Measurements from ENCODE around the gene COL9A3.

COL9A3 gene

DNA sequence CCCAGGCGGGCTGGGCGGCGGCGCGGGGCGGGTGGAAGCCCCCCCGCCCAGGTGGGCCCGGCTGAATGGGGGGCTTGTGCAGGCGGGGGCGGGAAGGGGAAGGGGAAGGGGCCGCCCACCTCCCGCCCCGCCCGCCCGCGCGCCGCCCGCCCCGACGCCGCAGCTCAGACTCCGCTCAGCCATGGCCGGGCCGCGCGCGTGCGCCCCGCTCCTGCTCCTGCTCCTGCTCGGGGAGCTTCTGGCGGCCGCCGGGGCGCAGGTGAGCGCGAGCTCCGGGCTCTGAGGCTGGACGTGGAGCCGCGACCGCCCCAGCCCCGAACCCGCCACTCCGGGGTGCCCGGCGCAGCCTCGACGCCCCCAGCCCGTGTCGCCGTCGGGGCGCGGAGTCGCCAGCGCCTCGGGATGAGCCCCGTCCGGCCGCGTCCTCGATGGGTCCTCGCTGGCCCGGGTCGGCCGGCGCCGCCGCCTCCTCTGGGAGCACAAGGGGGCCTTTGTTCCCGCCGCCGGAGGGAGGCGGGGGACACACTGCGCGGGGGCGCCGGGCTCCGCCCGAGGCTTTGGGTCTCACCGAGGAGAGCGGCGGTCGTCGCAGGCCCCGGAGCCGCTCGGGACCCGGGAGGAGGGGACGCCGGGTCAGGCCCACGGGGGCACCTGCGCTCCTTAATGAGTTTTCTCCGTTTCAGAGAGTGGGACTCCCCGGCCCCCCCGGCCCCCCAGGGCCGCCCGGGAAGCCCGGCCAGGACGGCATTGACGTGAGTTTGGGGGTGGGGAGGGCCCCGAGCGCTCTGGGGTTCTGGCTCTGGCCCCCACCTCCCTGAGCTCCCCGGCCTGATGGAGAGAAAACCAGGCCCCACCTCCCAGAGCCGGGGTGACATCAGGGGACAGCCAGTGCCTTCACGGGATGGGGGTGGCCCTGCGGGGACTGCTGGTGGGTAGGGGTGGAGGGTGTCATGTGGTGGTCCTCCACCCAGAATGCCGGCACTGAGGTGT, at the start of gene COL9A3:
Gene COL9A3, plus strand, starts transcription at position 167 of the 990 bp plus-strand sequence. Its CDS starts 15 bp downstream, at position 182.
- intact Hi-C loops (cut with DNase I) = loop anchor here (5.0 kb wide), 1 partner anchor 35 kb away; no protein-coding TSS in a partner anchor
- DNase-seq = peak in 6 of 10 donors; percentile 45 to 95 (median 76)

- intact Hi-C loops (cut with DNase I) = no loop called here
- DNase-seq = peak in 1 of 10 donors; percentile 61
These were observed 48.7 kb upstream of the COL9A3 start for GRCh38 chr20:62768234-62768546.

DNA sequence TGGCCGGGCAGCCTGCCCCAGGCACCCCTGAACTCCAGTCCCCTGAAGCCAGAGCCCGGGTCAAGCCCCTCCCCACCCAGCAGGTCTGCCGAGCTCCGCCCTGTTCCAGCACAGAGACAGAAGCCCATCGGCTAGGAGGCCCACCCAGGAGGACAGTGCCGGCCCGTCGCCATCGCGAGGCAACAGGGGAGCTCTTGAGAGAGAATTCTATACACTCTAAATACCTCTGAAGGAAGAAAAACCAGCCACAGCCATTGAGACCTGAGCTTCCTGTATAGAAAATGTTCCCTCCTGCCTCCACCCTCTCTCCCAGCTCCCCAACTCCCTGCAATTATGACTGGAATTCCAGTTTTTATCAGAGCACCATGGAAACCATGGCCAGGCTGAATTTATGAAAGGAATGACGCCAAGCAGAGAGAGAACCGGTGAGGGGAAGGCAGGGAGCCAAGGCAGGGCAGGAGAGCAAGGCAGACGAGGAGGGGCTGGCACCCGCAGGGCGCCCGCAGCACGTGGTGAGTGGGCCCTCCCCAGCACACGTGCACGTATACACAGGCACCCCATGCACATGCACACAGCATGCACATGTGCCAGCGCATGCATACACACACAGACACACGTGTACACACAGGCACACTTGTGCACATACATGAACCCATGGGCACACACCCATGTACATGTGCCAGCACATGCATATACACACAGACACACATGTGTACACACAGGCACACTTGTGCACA, 48.1 kb upstream of the COL9A3 start:
- intact Hi-C loops (cut with DNase I) = no loop called here
- DNase-seq = peak in 4 of 10 donors; percentile 35 to 81 (median 71)

- DNase-seq = peak in 3 of 10 donors; percentile 60 to 69 (median 68)
- intact Hi-C loops (cut with DNase I) = no loop called here
These were observed 47.3 kb upstream of the COL9A3 start for GRCh38 chr20:62769346-62770071.

DNA sequence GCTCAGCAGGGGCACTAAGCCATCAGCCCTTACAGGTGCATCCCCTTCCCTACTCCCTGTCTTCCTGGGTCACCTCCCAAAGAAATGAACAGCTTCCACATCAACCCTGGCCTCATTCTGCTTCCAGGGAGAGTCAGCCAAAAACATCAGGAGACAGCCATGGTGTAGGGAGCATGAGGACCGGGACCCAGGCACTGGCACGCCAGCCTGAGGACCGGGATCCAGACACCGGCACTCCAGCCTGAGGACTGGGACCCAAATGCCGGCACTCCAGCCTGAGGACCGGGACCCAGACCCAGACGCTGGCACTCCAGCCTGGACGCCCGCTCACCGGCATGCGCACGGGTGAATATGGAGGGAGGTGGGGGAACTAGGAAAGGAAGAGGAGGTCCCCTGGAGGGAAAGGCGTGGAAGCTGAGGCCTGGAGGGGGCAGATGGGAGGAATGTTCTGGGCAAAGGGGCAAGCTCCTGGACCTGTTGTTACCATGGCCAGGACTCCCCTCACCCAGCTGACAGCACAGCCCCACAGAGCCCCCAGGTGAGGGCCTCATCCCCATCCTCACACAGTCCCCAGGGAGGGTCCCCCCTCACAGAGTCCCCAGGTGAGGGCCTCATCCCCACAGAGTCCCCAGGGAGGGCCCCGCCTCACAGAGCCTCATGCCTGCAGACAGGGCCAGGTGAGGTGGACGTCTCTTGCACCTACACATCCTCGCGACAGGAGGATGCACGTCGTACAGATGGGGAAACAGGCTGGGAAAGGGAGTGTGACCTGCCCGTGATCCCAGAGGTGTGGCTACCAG, 46.5 kb upstream of the COL9A3 start:
- peak in 3 of 10 donors; percentile 61 to 78 (median 69) for DNase-seq
- intact Hi-C loops (cut with DNase I) = no loop called here

- intact Hi-C loops (cut with DNase I) = no loop called here
- DNase-seq = peak in 3 of 10 donors; percentile 46 to 61 (median 53)
These were observed 45.9 kb upstream of the COL9A3 start for GRCh38 chr20:62770916-62771315.

GRCh38 chr20:62771396-62772102, 45.3 kb upstream of the COL9A3 start:
- intact Hi-C loops (cut with DNase I) = no loop called here
- peak in 3 of 10 donors; percentile 31 to 66 (median 31) for DNase-seq

GRCh38 chr20:62772103-62772611, 44.7 kb upstream of the COL9A3 start:
- DNase-seq = peak in 3 of 10 donors; percentile 59 to 77 (median 66)
- intact Hi-C loops (cut with DNase I) = no loop called here

GRCh38 chr20:62772619-62772989, 44.2 kb upstream of the COL9A3 start:
- intact Hi-C loops (cut with DNase I) = no loop called here
- peak in 2 of 10 donors; percentile 55 to 68 for DNase-seq

GRCh38 chr20:62772990-62773844, 43.6 kb upstream of the COL9A3 start:
- intact Hi-C loops (cut with DNase I) = no loop called here
- DNase-seq = peak in 3 of 10 donors; percentile 55 to 71 (median 62)

DNA sequence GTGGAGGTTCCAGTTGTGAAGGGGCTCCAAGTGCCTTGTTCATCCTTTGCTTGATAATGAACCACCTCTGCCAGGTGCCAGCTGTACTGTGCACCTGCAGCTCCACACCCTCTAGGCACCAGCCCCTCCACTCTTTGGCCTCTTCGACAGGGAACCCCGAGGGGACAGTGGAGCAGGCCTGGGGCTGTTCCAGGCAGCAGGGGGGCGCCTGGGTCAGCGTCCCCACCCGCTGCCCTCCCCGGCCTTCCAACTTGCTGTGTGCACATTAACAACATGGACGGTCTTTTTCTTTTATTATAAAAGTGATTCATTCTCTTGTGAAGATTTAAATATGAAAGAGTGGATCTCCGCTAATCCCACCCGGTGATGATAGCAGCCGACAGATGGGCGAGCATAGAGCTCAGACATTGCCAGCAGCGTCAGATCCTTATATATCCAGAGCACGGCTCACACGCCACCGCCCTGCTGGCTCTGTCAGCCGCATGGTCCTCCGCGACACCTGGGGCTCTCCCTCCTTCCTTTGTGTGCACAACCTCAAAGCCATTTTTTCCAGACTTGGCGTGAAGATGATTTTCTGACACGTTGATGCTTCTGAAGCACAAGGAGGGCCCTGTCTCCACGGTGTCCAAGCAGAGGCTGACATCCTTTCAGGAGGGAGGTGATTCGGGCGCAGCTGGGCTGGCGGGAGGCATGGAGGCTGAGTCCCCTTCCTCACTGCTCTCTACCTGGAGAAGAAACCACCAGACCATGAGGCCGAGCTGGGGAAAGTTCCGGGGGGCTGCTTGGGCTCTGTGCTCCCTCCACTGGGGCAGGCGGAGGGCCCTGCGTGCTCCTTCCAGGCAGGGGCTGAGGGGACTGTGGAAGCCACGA, 42.8 kb upstream of the COL9A3 start:
- DNase-seq = peak in 6 of 10 donors; percentile 44 to 93 (median 76)
- intact Hi-C loops (cut with DNase I) = no loop called here

GRCh38 chr20:62774762-62775161, 42.1 kb upstream of the COL9A3 start:
- intact Hi-C loops (cut with DNase I) = no loop called here
- no peak for DNase-seq

DNA sequence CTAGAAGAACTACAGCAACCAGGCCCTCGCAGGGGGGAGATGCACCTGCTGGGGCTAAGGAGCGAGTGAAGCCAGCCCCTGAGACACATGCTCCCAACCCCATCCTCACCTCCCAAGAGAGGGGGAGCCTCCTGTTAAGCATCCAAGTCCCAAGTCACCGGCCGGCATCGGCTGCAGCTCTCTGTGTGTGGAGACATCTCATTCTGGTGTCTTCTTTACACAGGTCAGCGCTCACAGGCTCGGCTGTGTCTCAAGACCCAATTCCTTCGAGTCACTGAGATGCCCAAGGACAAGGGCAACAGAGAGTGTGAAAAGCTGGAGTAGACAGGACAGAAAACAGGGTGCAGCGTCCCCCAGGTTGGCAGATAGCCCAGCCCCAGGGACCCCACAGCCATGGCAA, 41.6 kb upstream of the COL9A3 start:
- intact Hi-C loops (cut with DNase I) = no loop called here
- DNase-seq = no peak

GRCh38 chr20:62776035-62776691, 40.7 kb upstream of the COL9A3 start:
- no peak for DNase-seq

GRCh38 chr20:62776692-62777527, 39.9 kb upstream of the COL9A3 start:
- intact Hi-C loops (cut with DNase I) = no loop called here
- DNase-seq = no peak

More at GRCh38 chr20:62776035-62776691, 40.7 kb upstream of the COL9A3 start:
- intact Hi-C loops (cut with DNase I) = no loop called here

- intact Hi-C loops (cut with DNase I) = no loop called here
These were observed 39.4 kb upstream of the COL9A3 start for GRCh38 chr20:62777528-62777830.

More at GRCh38 chr20:62777528-62777830, 39.4 kb upstream of the COL9A3 start:
- no peak for DNase-seq

All from posterior cingulate gyrus (tissue), 11 donors.